Activated CD8-positive, alpha-beta memory T cell treated with anti-CD3 and anti-CD28 coated beads, Interleukin-2, amount 10 ng/mL, durations not matched to agents 7 days and 5 days (primary cell): ENCODE results near the gene GALT. TPM values are rescaled to one million over a fixed set of nuclear protein-coding genes. Genes with fewer than 3 reads are reported as not detected.

Experiments used
- ATAC-seq: fragments of 150-1000 bp; cut with Tn5 transposase; one replicate; pipeline ENCODE4 v1.10.0; 2021; ENCODE audit warnings: moderate library complexity
- CTCF ChIA-PET: fragments of 350-600 bp; sonication (Branson Sonifier 250); formaldehyde crosslinking; loops from one replicate; lab custom pipeline; 2021; ENCODE audit warnings: antibody characterized with exemption; lab: Charles Lee
- DNase-seq: peaks from one replicate; pipeline ENCODE4 v3.0.0-alpha.2; 2020
- H3K27ac Mint-ChIP-seq: one replicate; pipeline ENCODE4 v1.8.0; 2021; ENCODE audit warnings: mild to moderate bottlenecking, mixed read lengths
- H3K27me3 Mint-ChIP-seq: one replicate; pipeline ENCODE4 v1.8.0; 2021; ENCODE audit warnings: mixed read lengths
- H3K36me3 Mint-ChIP-seq: one replicate; pipeline ENCODE4 v1.8.0; 2021; ENCODE audit warnings: mild to moderate bottlenecking, mixed read lengths
- H3K4me1 Mint-ChIP-seq: one replicate; pipeline ENCODE4 v1.8.0; 2021; ENCODE audit warnings: mixed read lengths
- H3K4me3 Mint-ChIP-seq: one replicate; pipeline ENCODE4 v1.8.0; 2021; ENCODE audit warnings: mild to moderate bottlenecking, moderate library complexity, mixed read lengths
- H3K9me3 Mint-ChIP-seq: one replicate; pipeline ENCODE4 v1.8.0; 2022; ENCODE audit warnings: low read depth, mixed read lengths
- total RNA-seq, 2 experiments: library from RNA; stranded (reverse); gene quantifications; one replicate each; pipeline ENCODE4 v1.2.3, GENCODE V29; 2021

The GALT gene
- total RNA-seq, 2 experiments from 2014 or later: 61.0 to 71.3 TPM

GRCh38 chr9:34684816-34685215, 38.3 kb downstream of the GALT start:
- Mint-ChIP-seq H3K27me3 (no peaks in the 10 kb centered on the region), H3K27ac (no peak overlapping the region), H3K36me3 (peaks cover 2% of the 10 kb centered on the region), H3K9me3 (no peaks in the 10 kb centered on the region), H3K4me1 (no peaks in the 10 kb centered on the region), H3K4me3 (no peak overlapping the region)
- DNase-seq: no peak
- ATAC-seq: no peak
- CTCF ChIA-PET: no interaction called here

DNA sequence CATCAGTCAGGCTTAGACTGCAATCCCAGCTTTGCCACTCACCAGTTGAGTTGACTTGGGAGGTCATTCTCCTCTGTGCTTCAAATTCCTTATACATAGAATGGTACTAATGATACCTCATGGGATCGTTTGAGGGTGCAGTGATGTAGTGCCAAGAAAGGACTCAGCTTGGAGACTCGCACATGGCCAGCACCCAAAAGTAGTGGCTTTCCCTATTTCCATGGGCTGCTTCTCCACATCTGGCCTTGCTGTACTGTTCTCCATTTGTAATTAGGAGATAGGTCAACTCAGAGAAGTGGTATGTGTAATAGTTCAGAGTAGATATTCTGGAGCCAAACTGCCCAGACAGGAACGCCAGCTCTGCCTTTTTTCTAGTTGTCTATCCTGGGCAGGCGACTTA, 39.1 kb downstream of the GALT start:
- Mint-ChIP-seq H3K4me1 (no peaks in the 10 kb centered on the region), H3K36me3 (peaks cover 2% of the 10 kb centered on the region), H3K27me3 (no peaks in the 10 kb centered on the region), H3K27ac (no peak overlapping the region), H3K9me3 (no peaks in the 10 kb centered on the region), H3K4me3 (no peak overlapping the region)
- no peak for DNase-seq
- CTCF ChIA-PET: no interaction called here
- no peak for ATAC-seq

- Mint-ChIP-seq H3K4me1 (no peaks in the 10 kb centered on the region), H3K36me3 (no peaks in the 10 kb centered on the region), H3K27me3 (no peaks in the 10 kb centered on the region), H3K4me3 (no peak overlapping the region), H3K27ac (no peak overlapping the region), H3K9me3 (no peaks in the 10 kb centered on the region)
- DNase-seq: no peak
- ATAC-seq: no peak
- CTCF ChIA-PET: interaction anchor here (1.4 to 1.5 kb wide), 3 partner anchors 12 to 39 kb away, joined by 3 to 7 read pairs (median 4); partner anchors contain the start of gene GALT
These were observed 39.8 kb downstream of the GALT start for GRCh38 chr9:34686231-34686630.

DNA sequence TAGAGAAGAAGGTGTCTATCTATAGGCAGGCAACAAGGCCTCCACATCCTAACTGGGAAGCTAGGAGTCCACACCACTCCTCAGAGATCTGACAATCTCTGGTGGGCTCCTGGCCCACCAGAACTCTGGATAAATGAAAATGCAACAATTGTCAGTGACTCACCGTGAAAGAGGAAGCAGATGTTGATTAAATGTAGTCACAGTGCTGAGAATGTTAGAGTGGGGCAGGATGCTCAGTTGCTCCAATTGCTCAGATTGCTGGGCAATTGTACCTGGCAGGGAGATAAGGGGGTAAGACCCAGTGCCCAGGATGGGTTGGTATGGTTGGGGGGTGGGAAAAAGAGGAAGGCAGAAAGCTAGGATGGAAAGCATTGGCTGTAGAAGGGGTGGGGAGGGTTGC, 40.3 kb downstream of the GALT start:
- no peaks in the 10 kb centered on the region for H3K27me3 Mint-ChIP-seq

GRCh38 chr9:34687276-34688030, 41.0 kb downstream of the GALT start:
- Mint-ChIP-seq H3K9me3 (no peaks in the 10 kb centered on the region), H3K4me1 (no peaks in the 10 kb centered on the region), H3K4me3 (no peak overlapping the region), H3K36me3 (no peaks in the 10 kb centered on the region), H3K27me3 (no peaks in the 10 kb centered on the region), H3K27ac (no peak overlapping the region)
- CTCF ChIA-PET: interaction anchor here (1.4 to 1.5 kb wide), 3 partner anchors 11 to 41 kb away, joined by 3 to 7 read pairs (median 4); partner anchors contain the start of gene GALT
- ATAC-seq (no peak), DNase-seq (no peak)

More for the DNA sequence above, 40.3 kb downstream of the GALT start:
- CTCF ChIA-PET: interaction anchor here (1.4 to 1.5 kb wide), 3 partner anchors 12 to 40 kb away, joined by 3 to 7 read pairs (median 4); partner anchors contain the start of gene GALT
- Mint-ChIP-seq H3K4me1 (no peaks in the 10 kb centered on the region), H3K9me3 (no peaks in the 10 kb centered on the region), H3K36me3 (no peaks in the 10 kb centered on the region), H3K27ac (no peak overlapping the region), H3K4me3 (no peak overlapping the region)
- DNase-seq: no peak
- no peak for ATAC-seq

DNA sequence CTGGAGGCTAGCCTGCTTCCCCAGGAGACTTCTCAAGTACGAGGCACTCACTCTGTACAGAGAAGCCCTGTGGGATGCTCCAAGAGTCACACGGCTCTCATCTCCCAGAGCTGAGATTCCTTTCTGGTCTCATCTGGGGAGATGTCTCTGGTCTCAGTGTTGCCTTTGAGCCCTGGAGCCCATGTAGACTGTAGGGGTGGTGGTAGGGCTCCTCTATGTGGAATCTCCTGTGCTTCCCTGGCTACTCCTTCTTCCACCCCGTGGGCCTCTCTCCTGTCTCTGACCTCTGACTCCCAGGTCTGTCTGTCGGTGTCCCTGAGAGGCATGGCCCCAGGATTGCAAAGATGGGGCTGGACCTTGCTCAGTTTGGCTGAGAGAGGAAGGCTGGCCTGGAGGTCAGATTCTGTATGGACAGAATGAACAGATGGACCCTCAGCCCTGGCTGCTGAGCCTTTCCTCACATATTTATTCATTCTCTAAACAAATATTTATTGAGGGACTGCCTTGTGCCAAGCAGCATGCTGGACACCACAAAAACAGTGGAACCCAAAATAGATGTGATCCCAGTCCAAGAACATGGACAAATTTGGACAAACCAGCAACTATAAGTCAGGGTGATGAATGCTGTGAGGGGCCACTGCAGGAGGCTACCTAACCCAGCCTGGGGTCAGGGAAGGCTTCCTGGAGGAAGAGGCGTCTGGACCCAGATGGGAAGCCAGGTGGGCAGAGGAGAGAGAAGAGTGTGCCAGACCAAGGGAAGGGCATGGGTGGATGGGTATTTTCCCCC, 42.0 kb downstream of the GALT start:
- ATAC-seq: no peak
- CTCF ChIA-PET: no interaction called here
- no peak for DNase-seq
- H3K36me3 Mint-ChIP-seq: no peaks in the 10 kb centered on the region
- H3K27ac Mint-ChIP-seq: no peak overlapping the region
- H3K4me1 Mint-ChIP-seq: no peaks in the 10 kb centered on the region
- no peak overlapping the region for H3K4me3 Mint-ChIP-seq
- no peaks in the 10 kb centered on the region for H3K27me3 Mint-ChIP-seq
- H3K9me3 Mint-ChIP-seq: no peaks in the 10 kb centered on the region

GRCh38 chr9:34689116-34689470, 42.6 kb downstream of the GALT start:
- no peak overlapping the region for H3K27ac Mint-ChIP-seq
- H3K27me3 Mint-ChIP-seq: no peaks in the 10 kb centered on the region

DNA sequence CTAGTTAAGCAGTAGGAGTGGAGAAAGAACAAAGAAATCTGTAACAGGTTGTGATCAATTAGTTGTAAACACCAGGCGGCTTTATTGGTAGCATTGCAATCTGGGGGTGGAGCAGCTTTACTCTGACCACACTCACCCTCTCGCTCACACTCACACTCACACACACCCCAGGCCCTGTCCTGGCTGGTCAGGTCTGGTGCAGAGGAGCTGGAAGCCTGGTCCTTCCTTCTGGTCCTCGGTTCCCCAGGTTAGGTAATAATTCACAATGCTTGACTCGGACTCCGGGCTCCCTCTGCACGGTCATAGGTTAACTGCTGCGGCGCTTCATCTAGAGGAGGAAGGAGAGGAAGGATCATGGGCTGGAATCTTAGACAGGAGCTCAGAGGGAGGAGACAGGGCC, 43.0 kb downstream of the GALT start:
- H3K36me3 Mint-ChIP-seq: no peaks in the 10 kb centered on the region
- no peaks in the 10 kb centered on the region for H3K4me1 Mint-ChIP-seq
- DNase-seq: no peak
- H3K27ac Mint-ChIP-seq: no peak overlapping the region
- ATAC-seq: no peak
- H3K4me3 Mint-ChIP-seq: no peak overlapping the region
- CTCF ChIA-PET: interaction anchor here (1.5 kb wide), 1 partner anchor 12 kb away, joined by 4 read pairs; no protein-coding TSS in a partner anchor
- H3K27me3 Mint-ChIP-seq: no peaks in the 10 kb centered on the region
- H3K9me3 Mint-ChIP-seq: no peaks in the 10 kb centered on the region

More at GRCh38 chr9:34689116-34689470, 42.6 kb downstream of the GALT start:
- DNase-seq: no peak
- Mint-ChIP-seq H3K9me3 (no peaks in the 10 kb centered on the region), H3K36me3 (no peaks in the 10 kb centered on the region), H3K4me3 (no peak overlapping the region), H3K4me1 (no peaks in the 10 kb centered on the region)
- CTCF ChIA-PET: no interaction called here
- no peak for ATAC-seq

DNA sequence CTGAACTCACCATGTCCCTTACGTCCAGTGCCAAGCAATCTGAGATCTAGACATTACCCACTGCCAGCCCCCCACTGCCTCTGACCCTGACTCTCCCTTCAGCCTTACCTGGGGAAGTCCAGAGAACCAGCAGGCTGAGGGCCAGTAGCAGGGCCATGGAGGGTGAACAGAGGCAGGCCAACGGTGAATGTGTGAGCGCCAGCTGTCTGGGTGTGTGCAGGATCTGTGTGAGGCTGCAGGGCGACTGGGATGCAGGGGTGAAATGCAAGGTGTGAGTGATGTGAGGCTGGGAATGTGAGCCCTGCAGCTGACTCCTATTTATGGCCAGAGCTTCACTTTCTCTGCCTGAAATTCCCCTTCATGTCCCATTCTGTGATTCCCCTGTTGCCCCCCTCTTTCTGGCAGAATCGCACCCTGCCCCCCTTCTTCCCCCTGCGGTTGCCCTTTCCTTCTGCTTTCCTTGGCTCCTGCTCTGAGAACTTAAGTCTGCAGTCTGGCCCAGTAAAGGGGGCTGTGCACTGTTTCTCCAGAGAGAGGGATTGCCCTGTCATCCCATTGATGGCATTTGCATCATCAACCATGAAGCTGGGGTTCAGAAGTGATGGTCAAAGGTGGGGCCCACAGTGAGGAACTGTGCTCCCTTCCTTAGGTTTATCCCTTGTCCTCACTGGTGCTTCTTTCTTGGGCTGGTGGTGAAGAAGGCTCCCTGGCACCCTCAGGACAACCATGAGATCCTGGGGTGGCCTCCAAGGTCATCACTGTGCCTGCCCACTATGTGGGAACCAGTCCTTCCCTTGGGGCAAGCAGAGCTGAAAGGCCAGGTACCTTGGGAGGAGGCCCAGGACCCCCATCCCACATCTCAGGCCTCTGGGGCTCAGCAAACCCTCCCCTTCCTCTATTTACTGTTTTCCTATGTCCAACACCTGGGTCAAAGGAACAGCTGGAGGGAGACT, 44.8 kb downstream of the GALT start, which contains the start of gene CCL19:
Gene CCL19 (minus strand): TSS at position 294 of the 953 bp plus-strand sequence. CDS start 137 bp downstream, at position 157.
- CTCF ChIA-PET: interaction anchor here (1.1 to 3.2 kb wide), 3 partner anchors 9 to 12 kb away, joined by 3 to 15 read pairs (median 4); no protein-coding TSS in a partner anchor
- H3K4me1 Mint-ChIP-seq: no peaks in the 10 kb centered on the region

DNA sequence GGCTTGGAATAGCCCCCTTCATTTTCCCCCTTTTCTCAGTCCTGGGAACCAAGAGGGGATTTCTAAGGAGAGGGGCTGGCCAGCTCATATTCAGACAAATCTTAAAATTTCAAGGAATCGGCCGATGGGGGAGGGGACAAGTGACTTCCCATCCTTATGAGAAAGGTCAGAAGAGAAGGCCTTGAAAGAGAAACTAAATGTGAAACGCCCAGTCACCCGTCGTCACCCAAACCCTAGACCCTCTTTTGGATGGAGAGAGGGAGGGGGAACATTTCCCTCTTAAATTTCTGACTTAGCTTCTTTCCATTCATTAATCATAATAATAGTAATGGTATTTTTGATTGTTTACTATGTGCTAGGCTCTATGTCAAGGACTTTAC, 45.5 kb downstream of the GALT start:
- DNase-seq: no peak
- Mint-ChIP-seq H3K27me3 (no peaks in the 10 kb centered on the region), H3K9me3 (no peaks in the 10 kb centered on the region), H3K4me3 (no peak overlapping the region), H3K27ac (no peak overlapping the region), H3K4me1 (no peaks in the 10 kb centered on the region), H3K36me3 (no peaks in the 10 kb centered on the region)
- no peak for ATAC-seq
- CTCF ChIA-PET: interaction anchor here (1.1 to 3.2 kb wide), 2 partner anchors 9 to 11 kb away, joined by 3 to 15 read pairs; no protein-coding TSS in a partner anchor

More for the DNA sequence above, 44.8 kb downstream of the GALT start, which contains the start of gene CCL19:
- Mint-ChIP-seq H3K4me3 (no peak within 1 kb of the TSS), H3K9me3 (no peaks in the 10 kb centered on the region), H3K36me3 (no peaks in the 10 kb centered on the region), H3K27me3 (no peaks in the 10 kb centered on the region), H3K27ac (no peak within 1 kb of the TSS)
- no peak for DNase-seq
- ATAC-seq: no peak

GRCh38 chr9:34693560-34693959, 47.1 kb downstream of the GALT start:
- H3K27ac Mint-ChIP-seq: no peak overlapping the region
- DNase-seq (no peak), ATAC-seq (no peak)
- H3K4me3 Mint-ChIP-seq: no peak overlapping the region
- H3K9me3 Mint-ChIP-seq: no peaks in the 10 kb centered on the region
- no peaks in the 10 kb centered on the region for H3K4me1 Mint-ChIP-seq
- CTCF ChIA-PET: interaction anchor here (1.8 kb wide), 1 partner anchor 9 kb away, joined by 12 read pairs; no protein-coding TSS in a partner anchor
- no peaks in the 10 kb centered on the region for H3K36me3 Mint-ChIP-seq
- H3K27me3 Mint-ChIP-seq: no peaks in the 10 kb centered on the region

- no peaks in the 10 kb centered on the region for H3K36me3 Mint-ChIP-seq
- H3K27ac Mint-ChIP-seq: no peak overlapping the region
- DNase-seq (no peak), ATAC-seq (no peak)
- no peaks in the 10 kb centered on the region for H3K4me1 Mint-ChIP-seq
- no peaks in the 10 kb centered on the region for H3K9me3 Mint-ChIP-seq
- CTCF ChIA-PET: interaction anchor here (1.3 to 1.8 kb wide), 2 partner anchors 8 to 31 kb away, joined by 4 to 12 read pairs; no protein-coding TSS in a partner anchor
- peaks cover 9% of the 10 kb centered on the region for H3K27me3 Mint-ChIP-seq
- no peak overlapping the region for H3K4me3 Mint-ChIP-seq
These were observed 48.3 kb downstream of the GALT start for GRCh38 chr9:34694811-34695210.
